ENCODE results near the gene HK1.
"Not testable (repeated sequence)": the region's sequence is repeated elsewhere in the genome, so short reads cannot be mapped to it uniquely, and the experiment has no call there.

HK1 gene

GRCh38 chr10:69308304-69308703 is 30.0 kb downstream of the HK1 start:
- DNase-seq: not testable (repeated sequence)

- no peak for DNase-seq
Observed at GRCh38 chr10:69311309-69311708, 33.0 kb downstream of the HK1 start.

- DNase-seq: no peak
Observed at GRCh38 chr10:69312528-69312927, 34.2 kb downstream of the HK1 start.

GRCh38 chr10:69315100-69315542 is 36.8 kb downstream of the HK1 start:
- no peak for DNase-seq

GRCh38 chr10:69315610-69316312 is 37.5 kb downstream of the HK1 start:
- no peak for DNase-seq

- DNase-seq: no peak
Observed at GRCh38 chr10:69316313-69317059, 38.2 kb downstream of the HK1 start.

- DNase-seq: no peak
Observed at GRCh38 chr10:69317175-69317604, 38.9 kb downstream of the HK1 start.

GRCh38 chr10:69317626-69318105 is 39.4 kb downstream of the HK1 start:
- DNase-seq: no peak

- DNase-seq: peak in 55 of 56 donors; percentile 28 to 89 (median 72)
Observed at GRCh38 chr10:69318106-69318866, 40.0 kb downstream of the HK1 start.

GRCh38 chr10:69318867-69319727 is 40.8 kb downstream of the HK1 start:
- peak in 24 of 56 donors; percentile 15 to 68 (median 37) for DNase-seq

GRCh38 chr10:69319841-69320316 is 41.6 kb downstream of the HK1 start:
- no peak for DNase-seq

- no peak for DNase-seq
Observed at GRCh38 chr10:69320521-69320920, 42.2 kb downstream of the HK1 start.

GRCh38 chr10:69321039-69321715 is 42.9 kb downstream of the HK1 start:
- peak in 1 of 56 donors; percentile 3 for DNase-seq

- DNase-seq: no peak
Observed at GRCh38 chr10:69321865-69322264, 43.6 kb downstream of the HK1 start.

- not testable (repeated sequence) for DNase-seq
Observed at GRCh38 chr10:69322346-69322745, 44.0 kb downstream of the HK1 start.

GRCh38 chr10:69323622-69324021 is 45.3 kb downstream of the HK1 start:
- DNase-seq: no peak

- DNase-seq: no peak
Observed at GRCh38 chr10:69324583-69324982, 46.3 kb downstream of the HK1 start.

GRCh38 chr10:69325637-69326523 is 47.6 kb downstream of the HK1 start:
- DNase-seq: not testable (repeated sequence)

GRCh38 chr10:69326692-69327091 is 48.4 kb downstream of the HK1 start:
- DNase-seq: no peak

Data from amygdala (tissue), 56 donors.